ENCODE measurements around the gene APOD. TPM values are rescaled to one million over a fixed set of nuclear protein-coding genes. Genes with fewer than 3 reads are reported as not detected.

APOD gene
- polyA plus RNA-seq, 4 donors: 2.9 to 64.2 (median 12.6) TPM

Other genes starting within 250 kb of the APOD start
- 10 to 100 TPM in 2 of 4 donors, 1 to 10 TPM in 2; 9.2 to 30.5 (median 10.3) TPM for gene ACAP2, start 140.9 kb downstream of the APOD start, polyA plus RNA-seq
- 10 to 100 TPM; 32.7 to 55.1 (median 33.5) TPM for gene PPP1R2, start 40.6 kb downstream of the APOD start, polyA plus RNA-seq
- 10 to 100 TPM; 16.8 to 54.6 (median 22.3) TPM for gene MUC20, start 137.0 kb upstream of the APOD start, polyA plus RNA-seq
- gene MUC4, start 228.0 kb upstream of the APOD start, polyA plus RNA-seq: 1 to 10 TPM in 2 of 4 donors, under 1 TPM in 2; under 0.01 to 5.5 (median 2.1) TPM